NCI-H146 (cell line): ENCODE data around the gene MAP7.
"Not testable (repeated sequence)": the region's sequence is repeated elsewhere in the genome, so short reads cannot be mapped to it uniquely, and the experiment has no call there.

Experiments used
- DNase-seq: peaks from one replicate; lab custom pipeline; 2025; lab: John Stamatoyannopoulos, UW

MAP7 gene

DNA sequence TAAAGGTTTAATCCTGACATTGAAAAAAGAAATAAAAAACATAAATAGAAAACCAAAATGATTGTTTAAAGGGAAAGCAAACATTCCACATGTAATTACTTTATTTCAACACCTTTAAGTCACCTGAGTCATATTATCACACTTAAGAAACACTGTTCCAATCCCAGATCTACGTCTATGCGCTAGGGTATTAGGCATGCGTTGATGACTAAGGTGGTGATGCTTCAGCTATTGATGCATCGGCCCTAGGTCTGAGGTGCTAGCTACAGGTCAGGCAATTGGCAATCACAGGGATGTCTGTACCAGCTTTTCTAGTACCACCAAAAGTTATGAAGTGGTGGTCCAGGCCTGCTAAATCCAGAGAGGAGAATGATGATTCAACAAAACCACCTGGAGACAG, 162.9 kb downstream of the MAP7 start:
- no peak for DNase-seq

DNA sequence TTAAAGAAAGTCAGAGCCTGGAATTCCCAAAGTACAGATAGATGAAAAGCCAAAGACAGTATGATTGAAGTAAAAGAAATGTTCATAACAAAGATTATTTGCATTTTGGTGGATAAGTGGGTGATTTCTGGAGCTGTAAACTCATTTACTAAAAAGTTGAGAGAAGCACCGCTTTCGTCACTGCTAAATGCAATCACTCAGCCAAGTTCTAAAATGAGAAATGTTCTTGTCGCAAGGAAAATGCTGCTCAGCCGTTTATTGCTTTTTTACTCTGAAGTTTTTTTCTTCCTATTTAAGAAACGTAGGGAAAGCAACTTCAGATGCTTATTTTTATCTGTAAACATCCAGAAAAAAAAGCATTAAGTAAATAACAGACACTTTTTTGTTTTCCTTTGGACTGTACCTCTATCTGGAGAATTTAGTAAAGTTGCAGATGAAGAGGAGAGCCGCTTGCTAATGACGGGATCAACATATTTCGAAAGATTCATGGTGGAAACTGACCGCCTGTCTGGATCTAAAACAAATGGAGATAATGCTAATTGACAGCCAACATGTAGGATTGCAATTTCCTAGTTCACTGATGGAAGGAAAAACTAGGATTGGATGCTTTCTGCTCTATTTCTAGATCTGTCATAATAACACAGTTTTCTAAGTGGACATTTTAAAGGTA, 166.8 kb downstream of the MAP7 start:
- no peak for DNase-seq

DNA sequence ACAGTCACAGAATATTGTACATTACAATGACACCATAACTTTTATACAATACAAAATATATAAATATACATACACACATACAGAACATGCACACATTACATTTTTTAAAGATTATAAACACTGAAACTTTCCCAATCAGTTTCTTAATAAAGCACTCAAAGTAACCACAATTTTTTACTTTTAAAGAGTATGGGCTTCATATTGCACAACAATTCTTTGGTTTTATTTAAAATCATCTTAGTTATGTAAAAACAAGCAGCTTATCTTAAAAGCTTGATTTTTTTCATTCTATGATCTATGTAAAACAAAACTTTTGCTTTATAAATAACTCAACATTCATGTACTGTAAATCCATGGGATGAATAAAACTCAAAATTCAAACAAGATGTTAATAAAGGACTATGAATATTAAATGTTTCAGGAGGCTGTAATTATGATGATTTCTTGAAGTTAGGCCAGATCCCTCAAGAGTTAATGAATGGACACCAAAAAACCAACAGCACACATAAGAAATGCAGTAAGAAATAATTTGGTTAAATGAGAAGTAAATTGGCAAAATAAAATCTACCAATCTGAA, 167.5 kb downstream of the MAP7 start:
- no peak for DNase-seq

DNA sequence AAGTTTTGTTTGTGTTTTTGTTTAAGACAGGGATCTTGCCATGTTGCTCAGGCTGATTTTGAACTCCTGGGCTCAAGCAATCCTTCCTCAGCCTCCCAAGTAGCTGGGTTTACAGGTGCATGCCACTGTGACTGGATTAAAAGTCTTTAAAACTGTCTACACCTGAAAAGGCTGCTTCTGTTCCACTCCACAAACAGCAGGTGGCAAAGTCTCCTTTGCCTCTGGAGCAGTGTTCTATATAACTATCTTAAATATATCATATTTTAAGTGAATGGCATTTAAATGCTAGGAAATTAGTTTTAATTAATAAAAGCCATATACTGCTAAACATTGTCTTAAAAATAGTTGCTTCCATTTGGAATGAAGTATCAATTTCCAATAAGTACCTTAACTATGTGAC, 171.3 kb downstream of the MAP7 start:
- DNase-seq, result no peak

DNA sequence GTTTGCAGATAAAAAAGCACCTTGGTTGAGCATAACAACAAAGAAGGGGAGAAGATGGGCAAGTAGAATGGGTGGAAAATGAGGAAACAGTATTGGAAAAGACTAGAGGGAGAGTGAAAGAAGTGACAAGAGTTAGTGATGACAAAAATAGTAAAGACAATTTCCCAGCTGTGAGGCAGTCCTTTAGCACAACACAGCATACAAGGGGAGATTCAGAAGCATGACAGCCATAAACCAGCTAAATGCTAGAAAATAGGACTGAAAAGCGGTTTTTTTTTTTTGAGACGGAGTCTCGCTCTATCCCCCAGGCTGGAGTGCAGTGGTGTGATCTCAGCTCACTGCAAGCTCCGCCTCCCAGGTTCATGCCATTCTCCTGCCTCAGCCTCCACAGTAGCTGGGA, 174.4 kb downstream of the MAP7 start:
- not testable (repeated sequence) for DNase-seq

DNA sequence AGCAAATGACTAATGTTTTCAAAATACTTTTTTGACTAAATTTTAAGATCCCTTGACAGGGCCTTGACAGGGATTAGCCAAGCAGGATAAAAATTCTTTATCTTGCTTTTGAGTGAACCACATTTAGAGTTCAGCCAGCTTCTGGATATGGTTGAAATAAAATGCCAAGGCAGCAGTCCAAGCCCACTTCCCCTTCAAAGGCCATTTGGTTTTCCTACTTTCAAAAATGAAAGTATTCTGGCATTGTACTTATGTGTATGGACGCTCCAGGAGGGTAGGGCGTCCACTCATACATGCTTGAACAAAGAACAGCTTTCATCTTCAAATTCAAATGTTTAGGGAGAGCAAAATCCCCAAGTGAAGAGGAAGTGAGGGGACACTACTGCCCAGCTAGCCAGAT, 178.3 kb downstream of the MAP7 start:
- no peak for DNase-seq

DNA sequence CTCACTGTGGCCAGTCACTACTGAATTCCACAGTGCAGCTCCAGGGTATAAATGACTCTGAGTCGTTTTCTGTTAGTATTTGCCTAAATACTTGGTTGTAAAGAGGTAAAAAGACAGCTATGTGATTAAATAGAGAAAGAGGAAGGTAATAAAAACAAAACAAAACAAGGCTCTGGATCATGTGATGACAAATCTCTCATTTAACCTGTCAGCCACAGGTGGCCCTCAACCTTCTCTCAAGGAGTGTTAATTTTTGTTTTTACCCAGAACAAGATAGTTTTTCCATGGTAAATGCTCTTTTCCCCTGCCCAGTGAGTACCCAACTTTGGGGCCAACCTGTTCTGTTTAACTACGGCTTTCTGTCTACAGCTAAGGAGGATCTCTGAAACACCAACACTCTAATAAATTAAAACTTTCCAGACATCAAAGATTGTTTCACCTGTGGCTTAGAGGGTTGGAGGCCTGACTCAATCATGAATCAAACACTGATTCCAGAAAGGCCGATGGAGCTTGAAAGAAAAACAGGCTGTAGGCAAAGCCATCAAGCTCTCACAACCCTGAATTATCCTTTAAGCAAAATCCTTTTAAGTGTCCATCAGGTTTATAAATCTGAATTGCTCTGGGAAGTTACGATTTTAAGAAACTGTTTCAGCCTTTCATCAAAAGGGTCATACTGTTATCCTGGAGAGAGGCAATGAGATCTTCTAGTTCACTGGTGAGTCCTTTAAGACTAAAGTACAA, 179.1 kb downstream of the MAP7 start:
- DNase-seq, result no peak

DNA sequence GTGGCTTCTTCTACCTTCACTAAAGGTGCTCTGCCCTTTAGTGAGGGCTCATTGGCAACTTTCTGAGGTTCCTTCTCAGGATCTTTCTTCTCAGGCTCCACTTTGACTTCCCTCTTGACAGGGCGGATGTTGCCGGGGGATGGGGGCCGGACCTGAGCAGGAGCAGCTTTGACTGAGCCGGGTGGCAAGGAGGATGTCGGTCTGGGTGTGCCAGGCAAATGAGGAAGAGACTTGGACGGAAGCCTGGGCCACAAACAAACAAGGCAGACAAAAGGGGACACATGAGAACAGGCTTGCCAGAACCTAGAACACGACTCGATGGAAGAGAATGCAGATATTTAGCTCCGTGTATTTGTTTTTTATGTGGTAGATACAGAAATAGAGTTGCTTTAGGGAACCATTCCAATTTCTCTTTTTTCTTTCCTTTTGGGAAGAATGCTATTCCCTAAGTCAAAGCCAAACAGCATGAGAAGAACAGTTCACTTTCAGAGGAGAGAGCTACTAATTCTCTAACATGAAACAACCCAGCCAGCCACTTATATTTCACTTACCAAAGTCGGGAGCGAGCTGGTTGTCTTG, 184.4 kb downstream of the MAP7 start:
- no peak for DNase-seq

DNA sequence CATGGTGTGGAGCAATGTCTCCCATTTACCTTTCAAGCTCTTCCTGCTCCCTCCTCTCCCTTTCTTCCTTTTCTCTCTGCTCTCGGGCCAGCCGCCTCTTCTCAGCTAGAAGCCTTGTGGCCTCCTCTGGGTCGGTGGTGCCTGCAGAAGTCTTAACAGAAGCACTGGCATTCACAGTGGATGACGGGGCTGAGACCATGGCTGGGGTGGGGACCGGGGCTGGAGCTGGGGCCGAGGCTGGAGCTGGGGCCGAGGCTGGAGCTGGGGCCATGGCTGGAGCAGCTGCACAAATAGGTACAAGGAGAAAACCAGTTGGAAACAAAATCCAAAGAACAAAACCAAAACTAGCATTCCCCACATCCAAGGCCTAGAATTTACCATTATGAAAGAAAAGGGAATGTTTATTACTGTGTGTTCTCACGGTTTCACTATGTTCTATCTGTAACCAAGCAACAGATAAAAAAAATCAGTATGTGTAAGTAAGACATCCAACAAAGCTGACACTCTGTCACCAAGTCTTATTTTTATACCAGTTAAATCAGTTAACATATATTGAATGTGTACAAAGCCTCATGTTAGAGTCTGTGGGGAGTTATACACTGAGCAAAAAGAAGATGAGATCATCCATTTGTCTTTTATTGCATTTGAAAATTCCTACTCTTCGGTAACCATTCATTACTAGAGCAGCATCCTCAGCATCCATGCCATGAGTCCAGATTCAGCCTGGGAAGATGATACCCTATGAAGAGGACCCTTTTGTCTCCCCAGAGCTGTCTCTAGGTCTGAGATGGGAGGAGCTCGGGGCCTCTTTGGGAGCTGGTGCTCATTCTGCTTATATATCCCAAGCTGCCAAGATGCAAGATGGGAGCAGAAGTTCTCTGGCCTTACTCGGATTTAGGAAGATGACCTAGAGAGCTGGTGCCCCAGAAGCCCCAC, 187.5 kb downstream of the MAP7 start:
- DNase-seq, result no peak

DNA sequence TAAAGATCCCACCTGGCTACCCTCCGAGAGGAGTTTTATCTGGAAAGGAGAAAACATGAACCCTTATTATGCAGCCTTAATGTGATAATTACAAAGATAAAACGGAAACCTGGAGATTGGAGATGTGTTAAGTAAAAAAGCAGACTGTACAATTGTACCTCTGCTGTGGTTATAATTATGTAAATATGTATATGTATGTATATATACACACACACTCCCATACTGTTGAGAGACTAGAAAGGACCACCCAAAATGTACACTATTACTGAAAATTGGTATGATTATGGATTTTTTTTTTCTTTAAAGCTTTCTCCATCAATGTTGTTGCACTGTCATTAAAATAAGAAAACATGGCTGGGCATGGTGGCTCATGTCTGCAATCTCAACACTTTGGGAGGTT, 188.4 kb downstream of the MAP7 start:
- DNase-seq, result no peak

DNA sequence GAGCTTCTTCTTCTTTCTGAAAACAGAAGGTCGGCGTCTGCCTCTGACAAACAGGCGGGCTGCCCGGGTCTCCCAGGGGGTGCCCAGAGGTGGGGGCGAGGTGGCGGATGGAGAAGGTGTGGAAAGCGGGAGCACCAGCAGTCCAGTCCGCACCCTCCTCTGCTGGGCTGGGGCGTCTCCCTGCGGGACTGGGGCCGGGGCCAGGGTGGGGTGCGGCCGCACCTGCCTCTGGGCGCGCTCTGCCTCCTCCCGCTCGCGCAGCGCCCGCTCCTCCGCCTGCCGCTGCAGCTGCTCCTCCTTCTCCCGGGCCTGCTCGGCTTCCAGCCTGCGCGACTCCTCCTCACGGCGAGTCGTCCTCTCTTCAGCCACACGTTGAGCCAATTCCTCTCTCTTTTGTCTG, 189.4 kb downstream of the MAP7 start:
- DNase-seq, result no peak

DNA sequence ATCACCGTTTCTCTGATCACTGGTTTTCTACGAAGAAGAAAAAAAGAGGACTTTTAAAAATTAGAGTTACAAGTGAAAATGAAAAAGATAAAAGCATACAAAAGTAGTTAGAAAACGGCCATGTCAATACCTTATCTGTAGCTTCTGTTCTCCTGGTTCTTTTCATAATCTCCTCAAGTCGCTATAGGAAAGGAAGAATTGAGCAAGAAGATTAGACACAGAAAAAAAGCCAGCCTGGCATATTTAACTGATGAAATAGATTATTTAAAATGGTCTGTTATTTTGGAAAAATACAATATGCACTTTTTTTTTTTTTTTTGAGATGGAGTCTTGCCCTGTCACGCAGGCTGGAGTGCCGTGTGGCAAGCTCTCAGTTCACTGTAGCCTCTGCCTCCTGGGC, 190.4 kb downstream of the MAP7 start:
- DNase-seq, result no peak

DNA sequence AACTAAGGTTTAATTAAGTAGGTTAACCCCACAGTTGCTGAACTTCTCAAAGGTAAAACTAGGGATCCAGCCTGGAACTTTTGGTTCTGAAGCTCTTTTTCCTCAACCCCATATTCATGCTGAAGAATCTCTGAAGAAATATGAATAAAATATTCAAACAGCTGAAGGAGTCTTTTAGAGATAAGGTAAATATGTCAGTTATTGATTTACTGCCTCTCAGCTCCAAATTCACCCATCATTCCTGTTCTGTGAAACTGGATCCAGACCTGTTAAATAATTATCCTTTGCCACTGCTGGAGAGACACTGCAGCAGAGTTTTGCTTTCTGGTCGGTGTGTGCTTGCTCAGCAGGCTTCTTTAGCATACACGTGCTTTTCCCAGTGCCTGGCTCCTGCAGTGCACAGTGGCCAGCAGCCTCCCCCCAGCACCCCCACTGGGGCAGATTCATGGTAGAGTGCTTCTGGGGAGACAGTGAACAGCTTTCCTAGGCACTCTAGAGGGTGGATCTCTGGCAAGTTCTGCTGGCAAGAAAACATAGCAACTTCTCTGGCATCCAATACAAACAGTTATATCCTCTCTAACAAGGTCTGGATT, 198.6 kb downstream of the MAP7 start:
- DNase-seq, result peak; percentile 93

DNA sequence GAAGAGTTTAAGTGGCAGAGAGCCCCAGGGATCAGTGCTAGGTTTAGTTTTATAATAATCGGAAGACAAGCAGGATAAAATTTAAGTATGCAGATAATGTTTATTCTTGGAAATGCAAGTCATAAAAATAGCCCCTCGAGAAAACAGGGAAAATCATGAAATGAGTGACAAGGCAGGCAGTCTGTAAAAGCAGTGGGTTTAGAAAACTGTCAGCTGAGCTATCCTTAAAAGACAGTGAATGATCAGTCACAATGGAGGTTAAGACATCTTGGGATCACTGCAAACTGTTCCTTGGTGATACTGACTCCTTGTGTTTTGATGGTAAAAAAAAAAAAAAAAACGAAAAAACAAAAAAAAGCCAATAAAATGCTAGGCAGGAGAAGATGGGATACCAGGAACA, 199.3 kb downstream of the MAP7 start:
- no peak for DNase-seq

DNA sequence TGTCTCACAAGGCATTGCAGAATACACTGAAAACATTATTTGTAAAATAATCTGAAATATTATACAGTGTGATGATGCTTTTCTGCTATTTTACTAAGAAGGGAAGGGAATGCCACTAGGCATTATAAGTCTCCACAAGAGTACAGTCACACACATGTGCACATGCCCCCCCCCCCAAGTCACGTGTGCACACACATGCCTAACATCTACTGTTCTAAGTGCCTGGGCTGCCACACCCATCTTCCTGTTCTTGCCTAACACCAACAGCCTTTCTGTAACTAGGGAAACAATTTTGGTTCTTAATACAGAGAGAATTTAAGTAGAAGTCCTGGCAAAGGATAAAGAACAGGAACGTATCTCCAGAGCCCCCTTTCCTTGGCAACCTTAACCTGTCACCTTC, 202.4 kb downstream of the MAP7 start:
- no peak for DNase-seq

DNA sequence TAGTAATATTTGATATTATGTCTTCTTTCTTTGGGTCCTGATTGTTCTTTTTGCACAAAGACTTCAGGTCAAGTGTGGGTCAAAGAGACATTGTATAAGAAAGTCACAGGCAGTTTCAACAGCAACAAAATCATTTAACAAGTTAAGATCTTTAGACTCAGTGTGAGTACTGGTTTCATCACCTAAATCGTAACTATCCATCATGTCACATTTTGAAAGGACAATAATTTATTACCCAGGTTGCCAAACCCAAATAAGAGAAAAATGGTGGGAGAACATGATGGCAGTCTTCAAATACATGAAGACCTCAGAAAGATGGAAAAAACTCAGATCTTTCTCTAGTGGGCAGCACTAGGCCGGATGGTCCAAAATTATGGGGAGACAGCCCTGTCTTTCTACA, 205.1 kb downstream of the MAP7 start:
- DNase-seq, result no peak

DNA sequence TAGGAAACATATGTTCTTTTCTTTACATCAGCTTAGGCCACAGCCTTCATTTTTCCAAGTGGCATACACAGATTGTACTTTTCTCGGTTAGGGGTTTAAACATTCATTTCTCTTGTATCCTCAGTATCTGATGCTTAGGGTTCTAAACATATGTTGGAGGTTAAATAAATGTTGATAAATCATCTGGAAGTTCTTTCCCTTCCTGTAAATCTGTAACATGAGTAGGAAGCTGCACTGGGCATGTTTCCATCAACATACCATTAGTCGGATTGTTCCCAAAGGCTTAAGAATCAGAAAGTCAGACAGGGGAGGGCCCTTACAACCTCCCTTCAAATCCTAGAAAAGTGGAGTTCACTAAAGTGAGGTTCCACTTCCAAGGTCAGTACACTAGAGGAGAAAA, 205.8 kb downstream of the MAP7 start:
- DNase-seq, result no peak

DNA sequence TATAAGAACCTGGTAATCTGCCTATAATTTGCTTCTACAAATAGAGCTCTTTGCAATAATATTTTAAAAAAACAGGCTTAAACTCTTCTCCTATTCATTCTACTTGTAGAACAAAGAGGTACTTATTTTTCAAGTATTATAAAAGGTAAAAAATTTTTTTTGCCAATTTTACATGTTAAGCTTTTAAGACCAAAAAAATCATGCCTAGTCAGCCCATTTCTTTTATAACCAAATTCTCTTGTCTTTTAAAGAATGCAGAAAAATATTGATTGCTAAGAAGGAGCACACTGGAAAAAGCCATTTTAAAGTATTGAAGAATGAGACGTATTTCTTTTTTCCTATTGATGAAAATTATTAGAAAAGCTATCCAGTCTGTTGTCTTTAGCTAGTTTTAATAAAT, 206.5 kb downstream of the MAP7 start:
- no peak for DNase-seq

DNA sequence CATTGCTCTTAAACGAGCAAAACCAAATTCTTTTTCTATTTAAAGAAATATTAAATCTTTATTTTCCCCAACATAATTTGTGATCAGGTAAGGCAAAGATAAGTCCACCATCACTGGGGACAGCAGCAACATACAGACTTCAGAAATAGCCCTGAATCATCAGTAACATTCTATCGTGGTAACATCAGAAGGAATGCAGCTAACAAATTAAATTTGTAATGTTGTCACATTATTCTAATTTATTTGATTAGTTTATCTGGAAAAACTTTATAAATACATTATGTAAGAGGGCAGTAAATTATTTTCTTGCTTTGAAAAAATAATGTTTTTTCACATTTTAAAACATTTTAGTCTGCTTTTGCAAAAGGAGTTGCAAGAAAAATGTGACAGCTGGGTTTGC, 206.9 kb downstream of the MAP7 start:
- no peak for DNase-seq

DNA sequence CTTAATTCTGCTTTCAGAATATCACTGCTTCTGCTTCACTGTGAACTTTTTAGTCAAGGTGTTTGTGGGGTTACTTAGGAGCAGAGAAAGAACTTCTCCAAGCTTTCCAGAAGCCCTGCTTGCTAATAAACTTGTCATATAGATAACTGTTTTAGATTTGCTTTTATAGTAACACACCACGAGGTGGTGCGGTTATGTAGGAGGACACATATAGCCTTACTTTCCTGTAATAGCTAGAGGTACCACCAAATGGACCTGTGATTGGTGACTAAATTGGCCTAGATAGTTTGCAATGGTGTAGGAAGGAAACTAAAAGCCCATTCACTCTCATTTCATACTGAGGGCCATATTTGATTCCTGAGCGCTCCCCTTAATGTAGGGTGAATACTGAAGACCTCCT, 208.3 kb downstream of the MAP7 start:
- DNase-seq, result no peak

DNA sequence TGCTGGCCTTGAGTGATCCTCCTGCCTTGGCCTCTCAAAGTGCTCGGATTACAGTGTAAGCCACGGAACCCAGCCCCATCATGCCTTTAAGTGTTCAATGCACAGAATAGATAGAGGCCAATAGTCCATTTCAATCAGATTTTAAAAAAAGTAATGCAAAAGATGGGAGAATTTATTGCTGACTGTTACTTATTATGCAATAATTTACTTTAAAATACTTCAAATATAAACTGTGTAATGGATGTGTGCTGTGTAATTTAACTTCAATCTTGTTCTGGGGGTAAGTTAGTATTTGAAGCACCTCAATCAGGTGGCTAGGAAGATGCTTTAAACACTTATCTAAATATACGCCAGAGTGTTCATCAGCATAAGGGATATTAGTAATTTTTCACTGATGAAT, 208.9 kb downstream of the MAP7 start:
- DNase-seq, result no peak

DNA sequence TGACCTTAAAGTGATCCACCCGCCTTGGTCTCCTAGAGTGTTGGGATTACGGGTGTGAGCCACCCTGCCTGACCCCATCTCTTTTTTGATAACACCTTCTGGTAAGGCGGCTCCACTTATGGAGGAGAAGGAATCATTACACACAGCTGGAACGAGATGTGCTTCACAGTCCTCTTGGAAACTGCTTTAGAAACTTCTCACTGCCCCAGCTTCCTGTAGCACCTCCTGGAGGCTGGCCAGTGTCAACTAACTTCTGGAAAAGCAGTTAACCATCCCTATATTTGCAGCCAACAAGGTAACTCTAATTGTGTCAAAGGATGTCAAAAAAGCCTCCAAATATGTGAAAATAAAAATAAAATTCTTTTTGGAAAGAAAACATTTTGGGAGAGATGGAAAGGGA, 211.7 kb downstream of the MAP7 start:
- DNase-seq, result no peak
